Fibroblast of peridontal ligament (primary cell): ENCODE results near the gene OTX1.

ENCODE experiments used
- DNase-seq: peaks from one replicate; pipeline ENCODE4 v3.0.0-alpha.2; 2010; ENCODE audit errors: extremely low read depth

OTX1 gene

GRCh38 chr2:63047321-63048279 lies 3.0 kb upstream of the OTX1 start:
- no peak for DNase-seq

- no peak for DNase-seq
Observed at GRCh38 chr2:63048367-63049171, 2.1 kb upstream of the OTX1 start.

GRCh38 chr2:63049211-63049969 lies 1.2 kb upstream of the OTX1 start:
- no peak for DNase-seq

- DNase-seq, result peak; percentile 23
Observed at GRCh38 chr2:63049970-63050333, 678 bp upstream of the OTX1 start.

- no peak for DNase-seq
Observed at GRCh38 chr2:63051042-63051794, 588 bp downstream of the OTX1 start.

GRCh38 chr2:63051795-63052333 lies 1.2 kb downstream of the OTX1 start:
- no peak for DNase-seq

GRCh38 chr2:63052411-63053080 lies 1.9 kb downstream of the OTX1 start:
- no peak for DNase-seq

- no peak for DNase-seq
Observed at GRCh38 chr2:63053081-63053888, 2.7 kb downstream of the OTX1 start.

- DNase-seq, result no peak
Observed at GRCh38 chr2:63053889-63054602, 3.4 kb downstream of the OTX1 start.

- DNase-seq, result no peak
Observed at GRCh38 chr2:63054841-63055225, 4.2 kb downstream of the OTX1 start.

- DNase-seq, result no peak
Observed at GRCh38 chr2:63055226-63056106, 4.8 kb downstream of the OTX1 start.

GRCh38 chr2:63056107-63057050 lies 5.7 kb downstream of the OTX1 start:
- DNase-seq, result no peak

- no peak for DNase-seq
Observed at GRCh38 chr2:63057249-63058143, 6.9 kb downstream of the OTX1 start.

- DNase-seq, result peak; percentile 46
Observed at GRCh38 chr2:63058144-63058920, 7.7 kb downstream of the OTX1 start.
